ENCODE measurements around the gene FAM222A. TPM values are rescaled to one million over a fixed set of nuclear protein-coding genes. Genes with fewer than 3 reads are reported as not detected.

The FAM222A gene
- total RNA-seq, 1 experiment from 2014 or later, result 2.8 TPM

DNA sequence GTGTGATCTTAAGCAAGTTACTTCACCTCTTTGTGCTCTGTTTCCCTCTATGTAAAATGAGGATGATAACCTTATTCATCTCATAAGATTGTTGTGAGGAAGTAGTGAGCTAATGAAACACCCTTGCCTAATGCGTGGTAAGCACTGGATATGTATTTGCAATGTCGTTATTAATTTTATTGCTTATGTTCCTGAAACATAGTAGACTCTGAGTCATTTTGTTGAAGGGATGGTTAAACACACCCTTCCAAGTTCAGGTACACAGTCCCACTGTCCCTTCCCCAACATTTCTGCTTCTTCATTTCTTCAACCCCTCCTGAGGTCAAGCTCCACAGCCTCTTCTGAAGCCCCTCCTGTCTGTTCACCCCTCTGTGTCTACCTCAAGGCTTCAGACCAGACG is 40.2 kb upstream of the FAM222A start:
- no peak overlapping the region for H4K91ac ChIP-seq (ENCODE audit: insufficient read length, low read depth, low read length)
- no peak overlapping the region for H3K4me3 Mint-ChIP-seq
- no peaks in the 10 kb centered on the region for H3K27me3 ChIP-seq (ENCODE audit: insufficient read depth, low read length)
- no peak overlapping the region for H3K23ac ChIP-seq (ENCODE audit: insufficient read length, low read depth, low read length)
- H3T11ph ChIP-seq (ENCODE audit: low read length), result no peak overlapping the region
- no peak overlapping the region for H3K56ac ChIP-seq (ENCODE audit: insufficient read length, low read depth, low read length)
- H2BK120ac ChIP-seq (ENCODE audit: low read depth, low read length, poor library complexity, severe bottlenecking), result no peak overlapping the region
- no peak overlapping the region for H2BK20ac ChIP-seq (ENCODE audit: low read depth, low read length, poor library complexity, severe bottlenecking)
- no peak overlapping the region for H2BK15ac ChIP-seq (ENCODE audit: low read depth, low read length)
- no peaks in the 10 kb centered on the region for H3K4me1 ChIP-seq (ENCODE audit: insufficient read depth, low read length)
- no peak overlapping the region for H3K27ac ChIP-seq (ENCODE audit: insufficient read length, low read depth, low read length)
- TF ChIP-seq, protein P1, sequence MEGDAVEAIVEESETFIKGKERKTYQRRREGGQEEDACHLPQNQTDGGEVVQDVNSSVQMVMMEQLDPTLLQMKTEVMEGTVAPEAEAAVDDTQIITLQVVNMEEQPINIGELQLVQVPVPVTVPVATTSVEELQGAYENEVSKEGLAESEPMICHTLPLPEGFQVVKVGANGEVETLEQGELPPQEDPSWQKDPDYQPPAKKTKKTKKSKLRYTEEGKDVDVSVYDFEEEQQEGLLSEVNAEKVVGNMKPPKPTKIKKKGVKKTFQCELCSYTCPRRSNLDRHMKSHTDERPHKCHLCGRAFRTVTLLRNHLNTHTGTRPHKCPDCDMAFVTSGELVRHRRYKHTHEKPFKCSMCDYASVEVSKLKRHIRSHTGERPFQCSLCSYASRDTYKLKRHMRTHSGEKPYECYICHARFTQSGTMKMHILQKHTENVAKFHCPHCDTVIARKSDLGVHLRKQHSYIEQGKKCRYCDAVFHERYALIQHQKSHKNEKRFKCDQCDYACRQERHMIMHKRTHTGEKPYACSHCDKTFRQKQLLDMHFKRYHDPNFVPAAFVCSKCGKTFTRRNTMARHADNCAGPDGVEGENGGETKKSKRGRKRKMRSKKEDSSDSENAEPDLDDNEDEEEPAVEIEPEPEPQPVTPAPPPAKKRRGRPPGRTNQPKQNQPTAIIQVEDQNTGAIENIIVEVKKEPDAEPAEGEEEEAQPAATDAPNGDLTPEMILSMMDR (conservative IDR thresholded peaks at IDR 0.05), result no peak
- no peaks in the 10 kb centered on the region for H4K20me1 ChIP-seq (ENCODE audit: control insufficient read depth, insufficient read depth, insufficient read length)
- H3K4me1 Mint-ChIP-seq, result peaks cover 6 to 30% of the 10 kb centered on the region in 2 experiments; a peak in 3 of 4 replicates
- H2AK5ac ChIP-seq (ENCODE audit: insufficient read length, low read length), result no peak overlapping the region
- peaks cover 12% of the 10 kb centered on the region for H3K27me3 Mint-ChIP-seq (ENCODE audit: low read depth)
- H3K9ac ChIP-seq (ENCODE audit: extremely low read depth, insufficient read length, low read length), result no peak overlapping the region
- no peaks in the 10 kb centered on the region; a peak in 1 of 5 replicates for H3K9me3 Mint-ChIP-seq
- H3K36me3 Mint-ChIP-seq (ENCODE audit: insufficient read depth in 1 of 3, low read depth in 3 of 3), result no peaks in the 10 kb centered on the region
- no peak overlapping the region for H3K18ac ChIP-seq (ENCODE audit: insufficient read length, low read depth, low read length)
- no peak overlapping the region for H2BK5ac ChIP-seq (ENCODE audit: insufficient read length, low read length)
- no peak overlapping the region for H3K27ac Mint-ChIP-seq
- H3K23me2 ChIP-seq (ENCODE audit: insufficient read length, low read depth, low read length, poor library complexity, severe bottlenecking), result no peaks in the 10 kb centered on the region
- no peaks in the 10 kb centered on the region for H3K79me1 ChIP-seq (ENCODE audit: insufficient read depth, low read depth, low read length, poor library complexity, severe bottlenecking)
- no peak overlapping the region for H3K4ac ChIP-seq (ENCODE audit: low read depth, low read length)
- DNase-seq, result no peak
- H3K14ac ChIP-seq (ENCODE audit: insufficient read depth, low read length), result no peak overlapping the region
- H3K79me2 ChIP-seq (ENCODE audit: insufficient read depth, low read length), result no peaks in the 10 kb centered on the region
- H3K4me2 ChIP-seq (ENCODE audit: insufficient read depth, insufficient read length, low read length), result no peak overlapping the region
- no CpG with 5 or more reads among the region's 3 CpGs for WGBS (ENCODE audit: extremely low coverage, insufficient read length, low lambda C conversion rate)
- H2BK12ac ChIP-seq (ENCODE audit: insufficient read length, low read depth, low read length), result no peak overlapping the region
- H4K8ac ChIP-seq (replicated peaks; ENCODE audit: insufficient read length, low read depth, low read length), result no peak overlapping the region
- H2AFZ ChIP-seq (ENCODE audit: low read length), result no peak overlapping the region
- H4K5ac ChIP-seq (ENCODE audit: insufficient read length, low read depth, low read length), result no peak overlapping the region
- H3K9me3 ChIP-seq (ENCODE audit: control insufficient read depth, low read depth, low read length), result no peaks in the 10 kb centered on the region

Data from H9 (cell line).